GM06990 (cell line): Measurements from ENCODE around the gene SPIN4.
A peak's percentile ranks its signal among the peaks of the same experiment; 100 is the strongest.

Experiments used
- DNase-seq: peaks from one replicate; pipeline ENCODE4 v3.0.0-alpha.2; 2011; ENCODE audit not compliant: insufficient read length; ENCODE audit errors: extremely low read depth
- H3K27me3 ChIP-seq: replicated peaks from 2 replicates; pipeline ENCODE4 v1.6.0; 2011; ENCODE audit warnings: low read length; ENCODE audit not compliant: control insufficient read depth, insufficient read depth
- H3K36me3 ChIP-seq: 2 replicates; pipeline ENCODE4 v1.5.1; 2011; ENCODE audit warnings: low read length; ENCODE audit not compliant: control insufficient read depth, insufficient read depth
- H3K4me3 ChIP-seq: replicated peaks from 2 replicates; pipeline ENCODE4 v1.5.1; 2011; ENCODE audit warnings: low read depth, mild to moderate bottlenecking, control low read depth, low read length
- TF ChIP-seq, protein P1 (sequence below): IDR thresholded peaks from 2 replicates; pipeline ENCODE4 v1.5.1; 2011; ENCODE audit warnings: low read length, control low read depth, mild to moderate bottlenecking, inconsistent platforms; ENCODE audit not compliant: insufficient read depth, poor library complexity, severe bottlenecking

The SPIN4 gene

DNA sequence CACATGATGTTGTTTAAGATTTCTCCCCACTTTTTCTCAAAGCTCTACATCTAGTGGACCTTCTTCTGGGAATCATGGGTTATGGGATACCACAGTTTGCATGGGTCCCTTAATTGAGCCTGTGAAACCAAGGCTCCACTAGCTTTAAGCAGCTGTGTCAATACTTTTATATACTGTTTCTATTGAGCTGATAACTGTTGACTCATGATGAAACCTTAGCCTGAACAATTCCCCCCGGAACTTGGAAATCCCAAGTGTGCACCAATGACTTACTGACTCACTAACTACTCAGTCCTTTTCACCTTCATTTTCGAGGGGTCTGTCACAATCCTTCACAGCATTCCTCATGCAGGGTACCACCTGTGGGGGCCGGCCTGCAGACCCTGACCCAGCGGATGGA is 12.7 kb upstream of the SPIN4 start:
- DNase-seq: no peak
- Histone ChIP-seq H3K27me3 (no peaks in the 10 kb centered on the region), H3K36me3 (no peaks in the 10 kb centered on the region), H3K4me3 (no peak overlapping the region)
- TF ChIP-seq, protein P1, sequence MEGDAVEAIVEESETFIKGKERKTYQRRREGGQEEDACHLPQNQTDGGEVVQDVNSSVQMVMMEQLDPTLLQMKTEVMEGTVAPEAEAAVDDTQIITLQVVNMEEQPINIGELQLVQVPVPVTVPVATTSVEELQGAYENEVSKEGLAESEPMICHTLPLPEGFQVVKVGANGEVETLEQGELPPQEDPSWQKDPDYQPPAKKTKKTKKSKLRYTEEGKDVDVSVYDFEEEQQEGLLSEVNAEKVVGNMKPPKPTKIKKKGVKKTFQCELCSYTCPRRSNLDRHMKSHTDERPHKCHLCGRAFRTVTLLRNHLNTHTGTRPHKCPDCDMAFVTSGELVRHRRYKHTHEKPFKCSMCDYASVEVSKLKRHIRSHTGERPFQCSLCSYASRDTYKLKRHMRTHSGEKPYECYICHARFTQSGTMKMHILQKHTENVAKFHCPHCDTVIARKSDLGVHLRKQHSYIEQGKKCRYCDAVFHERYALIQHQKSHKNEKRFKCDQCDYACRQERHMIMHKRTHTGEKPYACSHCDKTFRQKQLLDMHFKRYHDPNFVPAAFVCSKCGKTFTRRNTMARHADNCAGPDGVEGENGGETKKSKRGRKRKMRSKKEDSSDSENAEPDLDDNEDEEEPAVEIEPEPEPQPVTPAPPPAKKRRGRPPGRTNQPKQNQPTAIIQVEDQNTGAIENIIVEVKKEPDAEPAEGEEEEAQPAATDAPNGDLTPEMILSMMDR: no peak

DNA sequence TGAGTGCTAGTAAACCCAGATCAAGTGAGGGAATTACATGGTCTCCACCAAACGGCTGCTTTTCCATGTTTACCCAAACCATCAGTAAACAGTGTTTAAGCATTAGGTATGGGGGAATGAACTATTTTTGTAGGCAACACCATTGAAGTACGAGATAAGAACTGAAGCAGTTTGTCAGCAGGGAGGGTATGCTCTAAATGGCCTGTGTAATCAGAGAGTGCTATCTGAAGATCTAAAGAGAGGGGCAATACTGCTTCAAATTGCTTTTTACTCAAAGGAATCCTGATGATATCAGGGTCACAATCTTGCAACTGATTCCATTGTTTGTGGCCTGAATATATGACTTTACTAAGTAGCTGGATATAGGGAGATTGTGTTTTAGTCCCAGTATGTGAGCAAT is 10.4 kb upstream of the SPIN4 start:
- TF ChIP-seq, protein P1: no peak
- Histone ChIP-seq H3K36me3 (no peaks in the 10 kb centered on the region), H3K27me3 (no peaks in the 10 kb centered on the region), H3K4me3 (no peak overlapping the region)
- no peak for DNase-seq

DNA sequence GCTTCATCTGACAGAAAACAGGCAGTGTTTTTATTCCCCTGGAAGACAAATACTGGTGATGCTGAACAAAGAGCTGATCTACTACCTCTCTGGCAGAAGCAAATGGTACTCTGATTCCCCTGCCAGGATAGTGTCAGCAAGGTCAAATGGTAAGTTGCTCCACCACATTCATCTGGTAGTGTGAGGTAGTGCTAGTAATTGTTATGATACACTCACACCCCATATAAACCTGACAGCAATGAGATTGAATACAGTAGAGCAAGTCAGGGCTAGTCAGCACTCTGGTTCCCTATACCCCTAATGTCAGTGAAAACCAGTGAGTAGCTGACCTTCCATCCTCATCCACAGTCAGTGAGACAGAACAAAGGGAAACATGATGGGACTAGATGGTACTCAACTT is 3.4 kb upstream of the SPIN4 start:
- H3K4me3 ChIP-seq: no peak overlapping the region
- no peak for DNase-seq
- no peaks in the 10 kb centered on the region for H3K36me3 ChIP-seq
- no peaks in the 10 kb centered on the region for H3K27me3 ChIP-seq
- TF ChIP-seq, protein P1: no peak

DNA sequence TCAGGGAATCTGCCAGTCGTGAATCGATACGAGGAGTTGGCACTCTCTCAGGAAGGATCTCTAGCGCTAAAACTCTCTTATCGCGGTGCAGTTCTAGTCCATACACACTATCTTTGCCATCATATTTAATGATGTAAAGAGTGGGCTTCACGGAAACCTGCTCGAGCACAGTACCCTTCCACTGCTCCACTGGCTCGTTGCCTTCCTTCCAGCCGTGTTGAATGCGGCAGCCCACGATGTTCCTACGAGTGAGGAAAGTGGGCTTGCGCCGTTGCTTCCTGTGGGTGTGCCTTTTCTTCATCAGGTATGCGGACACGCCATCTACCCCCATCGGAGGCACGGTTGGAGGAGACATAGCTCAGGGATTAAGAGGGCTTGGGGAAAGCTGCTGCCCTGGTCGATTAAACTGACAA is 661 bp downstream of the SPIN4 start:
- H3K36me3 ChIP-seq: no peaks in the 10 kb centered on the region
- no peaks in the 10 kb centered on the region for H3K27me3 ChIP-seq
- TF ChIP-seq, protein P1: no peak
- H3K4me3 ChIP-seq: peak overlapping the region; percentile 72
- DNase-seq: peak; percentile 32

DNA sequence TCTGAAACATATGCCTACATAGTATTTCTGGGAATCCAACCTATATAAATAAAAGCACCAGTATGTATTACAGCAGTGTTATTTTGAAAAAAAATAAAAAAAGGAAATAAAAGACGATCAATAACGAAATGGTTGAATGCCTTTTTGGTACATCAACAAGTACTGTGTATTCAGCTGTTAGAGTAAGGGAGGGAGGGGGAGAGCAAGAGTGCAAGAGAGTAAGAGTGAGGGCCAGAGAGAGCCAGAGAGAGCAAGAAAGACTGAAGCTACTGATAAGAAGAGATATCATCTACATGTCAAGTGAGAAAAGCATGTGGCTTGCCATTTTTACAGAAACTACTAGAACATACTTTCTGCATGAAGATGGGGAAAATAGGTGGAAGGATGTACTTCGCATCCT is 1.8 kb downstream of the SPIN4 start:
- TF ChIP-seq, protein P1: no peak
- Histone ChIP-seq H3K27me3 (no peaks in the 10 kb centered on the region), H3K36me3 (no peaks in the 10 kb centered on the region), H3K4me3 (peak overlapping the region; percentile 8)
- DNase-seq: no peak

DNA sequence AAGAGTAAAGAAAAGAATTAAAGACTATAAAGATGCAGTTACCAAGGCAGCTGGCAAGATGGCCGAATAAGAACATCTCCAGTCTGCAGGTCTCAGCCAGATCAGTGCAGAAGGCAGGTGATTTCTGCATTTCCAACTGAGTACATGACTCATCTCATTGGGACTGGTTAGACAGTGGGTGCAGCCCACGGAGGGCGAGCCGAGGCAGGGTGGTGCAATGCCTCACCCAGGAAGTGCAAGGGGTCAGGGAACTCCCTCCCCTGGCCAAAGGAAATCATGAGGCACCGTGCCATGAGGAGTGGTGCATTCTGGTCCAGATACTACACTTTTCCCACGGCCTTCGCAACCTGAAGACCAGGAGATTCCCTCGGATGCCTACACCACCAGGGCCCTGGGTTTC is 20.5 kb downstream of the SPIN4 start:
- Histone ChIP-seq H3K4me3 (no peak overlapping the region), H3K27me3 (no peaks in the 10 kb centered on the region), H3K36me3 (no peaks in the 10 kb centered on the region)
- no peak for DNase-seq
- TF ChIP-seq, protein P1: no peak
